Measurements from ENCODE around the gene MFN1. TPM values are rescaled to one million over a fixed set of nuclear protein-coding genes. Genes with fewer than 3 reads are reported as not detected.

Gene MFN1
- total RNA-seq, 1 experiment from 2014 or later: 28.2 TPM

GRCh38 chr3:179332240-179332639 is 15.3 kb upstream of the MFN1 start:
- DNase-seq (ENCODE audit: low read depth): no peak
- in situ Hi-C loops (cut with HindIII; ENCODE audit: low pct_unique_long_range_greater_than_20kb, low sequenced_read_pairs): no loop called here

DNA sequence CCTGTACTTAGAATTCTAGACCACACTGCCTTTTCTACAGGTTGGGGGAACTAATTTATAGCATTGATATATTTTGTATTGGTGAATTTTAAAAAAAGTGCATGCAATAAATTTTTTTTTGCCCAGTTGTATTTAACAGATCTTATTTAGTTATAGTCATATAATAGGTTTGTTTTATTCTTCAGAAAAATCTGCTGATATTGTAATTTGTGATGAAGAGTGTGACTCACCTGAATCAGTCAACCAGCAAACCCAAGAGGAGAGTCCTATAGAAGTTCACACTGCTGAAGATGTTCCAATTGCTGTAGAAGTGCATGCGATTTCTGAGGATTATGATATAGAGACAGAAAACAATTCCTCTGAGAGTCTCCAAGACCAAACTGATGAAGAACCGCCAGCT is 14.4 kb upstream of the MFN1 start:
- no peak for DNase-seq (ENCODE audit: low read depth)
- in situ Hi-C loops (cut with HindIII; ENCODE audit: low pct_unique_long_range_greater_than_20kb, low sequenced_read_pairs): no loop called here

DNA sequence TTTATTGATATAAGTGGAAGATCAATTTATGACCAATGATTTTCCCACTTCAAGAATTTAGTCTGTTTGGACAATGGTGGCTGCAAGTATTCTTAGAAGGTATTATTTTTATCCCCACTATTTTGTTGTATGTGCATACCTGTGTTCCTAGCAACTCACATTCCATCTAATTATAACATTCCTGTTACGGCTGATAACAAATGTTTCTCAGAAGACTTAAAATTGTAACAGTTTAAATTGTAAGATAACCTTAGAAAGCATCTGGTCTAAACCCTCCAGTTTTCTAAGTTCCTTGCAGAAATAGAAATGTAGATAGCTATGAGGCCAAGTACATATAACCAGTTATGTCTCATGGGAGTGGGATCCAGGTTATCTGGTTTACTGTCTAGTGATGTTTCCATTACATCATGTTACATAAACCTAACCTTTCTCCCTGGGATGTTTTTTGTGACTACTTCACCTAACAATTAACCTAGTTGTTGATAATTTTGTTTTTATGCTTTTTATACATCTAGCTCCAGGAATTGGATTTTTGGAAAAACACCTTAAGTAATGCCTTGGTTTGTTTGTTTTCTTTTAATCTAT is 11.1 kb upstream of the MFN1 start:
- DNase-seq (ENCODE audit: low read depth): no peak
- in situ Hi-C loops (cut with HindIII; ENCODE audit: low pct_unique_long_range_greater_than_20kb, low sequenced_read_pairs): no loop called here

DNA sequence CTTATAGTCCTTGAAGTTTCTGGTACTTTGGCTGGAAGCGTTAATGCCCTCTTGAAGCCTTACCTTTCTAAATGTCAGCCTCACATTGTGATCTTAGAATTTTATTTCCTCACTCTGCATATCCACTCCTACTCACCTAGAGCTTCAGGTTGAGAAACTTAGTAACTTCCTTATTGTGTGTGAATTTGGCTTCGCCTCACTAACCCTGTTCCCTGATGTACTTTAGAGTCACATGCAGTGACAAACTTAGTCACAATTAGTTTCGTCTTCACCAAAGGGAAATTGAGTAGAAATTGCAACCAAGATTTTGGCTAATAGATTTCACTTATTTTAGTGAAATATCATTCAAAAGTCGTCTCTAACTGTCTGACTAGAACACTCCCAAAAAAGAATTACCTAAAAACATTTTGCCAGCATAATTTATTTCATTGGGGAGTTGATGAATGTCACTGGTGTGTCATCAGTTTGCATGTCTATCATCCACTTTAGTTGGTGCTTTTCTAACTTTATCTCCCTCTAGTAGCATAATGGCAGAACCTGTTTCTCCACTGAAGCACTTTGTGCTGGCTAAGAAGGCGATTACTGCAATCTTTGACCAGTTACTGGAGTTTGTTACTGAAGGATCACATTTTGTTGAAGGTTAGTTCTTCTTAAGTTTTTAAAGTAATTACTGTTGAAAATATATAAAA is 960 bp downstream of the MFN1 start:
- DNase-seq (ENCODE audit: low read depth): peak; percentile 50
- in situ Hi-C loops (cut with HindIII; ENCODE audit: low pct_unique_long_range_greater_than_20kb, low sequenced_read_pairs): no loop called here

GRCh38 chr3:179355996-179356395 is 8.5 kb downstream of the MFN1 start:
- in situ Hi-C loops (cut with HindIII; ENCODE audit: low pct_unique_long_range_greater_than_20kb, low sequenced_read_pairs): no loop called here
- no peak for DNase-seq (ENCODE audit: low read depth)

- in situ Hi-C loops (cut with HindIII; ENCODE audit: low pct_unique_long_range_greater_than_20kb, low sequenced_read_pairs): no loop called here
- no peak for DNase-seq (ENCODE audit: low read depth)
Measured at GRCh38 chr3:179363332-179363731, 15.8 kb downstream of the MFN1 start.

- in situ Hi-C loops (cut with HindIII; ENCODE audit: low pct_unique_long_range_greater_than_20kb, low sequenced_read_pairs): no loop called here
- no peak for DNase-seq (ENCODE audit: low read depth)
Measured at GRCh38 chr3:179369621-179370020, 22.1 kb downstream of the MFN1 start.

DNA sequence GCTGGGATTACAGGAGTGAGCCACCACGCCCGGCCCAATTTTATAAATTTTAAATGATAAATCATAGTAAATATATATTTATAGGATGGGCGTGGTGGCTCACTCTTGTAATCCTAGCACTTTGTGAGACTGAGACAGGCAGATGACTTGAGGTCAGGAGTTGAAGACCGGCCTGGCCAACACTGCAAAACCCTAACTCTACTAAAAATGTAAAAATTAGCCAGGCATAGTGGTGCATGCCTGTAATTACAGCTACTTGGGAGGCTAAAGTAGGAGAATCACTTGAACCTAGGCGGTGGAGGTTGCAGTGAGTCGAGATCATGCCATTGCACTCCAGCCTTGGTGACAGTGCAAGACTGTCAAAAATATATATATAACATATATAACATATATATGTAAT is 26.4 kb downstream of the MFN1 start:
- no peak for DNase-seq (ENCODE audit: low read depth)
- in situ Hi-C loops (cut with HindIII; ENCODE audit: low pct_unique_long_range_greater_than_20kb, low sequenced_read_pairs): no loop called here

GRCh38 chr3:179375091-179375999 is 27.8 kb downstream of the MFN1 start:
- DNase-seq (ENCODE audit: low read depth): no peak
- in situ Hi-C loops (cut with HindIII; ENCODE audit: low pct_unique_long_range_greater_than_20kb, low sequenced_read_pairs): no loop called here

DNA sequence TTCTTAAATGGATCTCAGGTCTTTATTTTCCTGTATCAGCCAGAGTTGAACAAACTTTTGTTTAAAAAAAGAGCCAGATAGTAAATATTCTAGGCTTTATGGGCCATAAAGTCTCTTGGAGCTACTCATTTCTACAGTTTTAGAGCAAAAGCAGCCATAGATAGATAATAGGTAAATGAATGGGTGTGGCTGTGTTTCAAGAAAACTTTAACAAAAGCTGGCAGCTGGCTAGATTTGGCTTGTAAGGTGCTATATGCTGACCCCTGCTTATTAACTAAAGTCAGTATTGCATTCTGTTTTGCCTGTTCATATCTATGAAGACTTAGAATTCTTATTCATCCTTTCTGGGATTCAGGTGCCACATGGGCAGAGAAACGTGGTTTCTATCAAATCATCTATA is 29.0 kb downstream of the MFN1 start:
- in situ Hi-C loops (cut with HindIII; ENCODE audit: low pct_unique_long_range_greater_than_20kb, low sequenced_read_pairs): no loop called here
- DNase-seq (ENCODE audit: low read depth): no peak

- in situ Hi-C loops (cut with HindIII; ENCODE audit: low pct_unique_long_range_greater_than_20kb, low sequenced_read_pairs): no loop called here
- DNase-seq (ENCODE audit: low read depth): no peak
Measured at GRCh38 chr3:179391906-179392305, 44.4 kb downstream of the MFN1 start.

GRCh38 chr3:179398574-179399231 is 51.2 kb downstream of the MFN1 start:
- in situ Hi-C loops (cut with HindIII; ENCODE audit: low pct_unique_long_range_greater_than_20kb, low sequenced_read_pairs): no loop called here
- DNase-seq (ENCODE audit: low read depth): no peak

- DNase-seq (ENCODE audit: low read depth): no peak
- in situ Hi-C loops (cut with HindIII; ENCODE audit: low pct_unique_long_range_greater_than_20kb, low sequenced_read_pairs): no loop called here
Measured at GRCh38 chr3:179401561-179401960, 54.1 kb downstream of the MFN1 start.

GRCh38 chr3:179402963-179403362 is 55.5 kb downstream of the MFN1 start:
- DNase-seq (ENCODE audit: low read depth): no peak
- in situ Hi-C loops (cut with HindIII; ENCODE audit: low pct_unique_long_range_greater_than_20kb, low sequenced_read_pairs): no loop called here

DNA sequence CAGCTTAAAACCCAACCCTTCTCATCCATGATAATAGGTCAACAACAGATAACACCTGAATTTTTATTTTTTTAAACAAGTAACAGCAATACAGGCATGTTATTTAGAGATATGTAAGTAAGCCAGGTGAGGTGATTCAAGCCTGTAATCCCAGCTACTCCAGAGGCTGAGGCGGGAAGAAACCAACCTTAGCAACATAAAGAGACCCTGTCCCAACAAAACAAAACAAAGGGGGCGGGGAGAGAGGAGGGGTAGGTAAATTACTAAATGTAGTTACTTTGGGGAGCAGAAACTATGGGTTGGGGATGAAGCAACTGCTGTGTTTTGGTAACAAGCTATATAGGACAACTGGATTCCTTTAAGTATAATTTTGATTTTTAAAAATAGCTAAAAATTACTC is 56.8 kb downstream of the MFN1 start:
- DNase-seq (ENCODE audit: low read depth): no peak
- in situ Hi-C loops (cut with HindIII; ENCODE audit: low pct_unique_long_range_greater_than_20kb, low sequenced_read_pairs): no loop called here

DNA sequence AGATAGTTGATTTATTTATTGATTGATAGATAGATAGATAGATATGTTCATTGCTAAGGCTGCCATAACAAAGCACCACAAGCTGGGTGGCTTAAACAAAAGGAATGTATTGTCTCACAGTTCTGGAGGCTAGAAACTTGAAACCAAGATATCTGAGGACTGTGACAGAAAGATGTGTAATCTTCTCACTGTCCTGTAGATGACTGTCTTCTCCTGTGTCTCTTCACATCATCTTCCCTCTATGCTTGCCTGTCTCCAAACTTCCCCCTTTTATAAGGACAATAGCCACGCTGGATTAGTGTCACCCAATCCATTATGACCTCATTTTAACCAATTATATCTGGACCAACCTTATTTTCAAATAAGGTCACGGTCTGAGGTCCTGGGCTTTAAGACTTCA is 62.8 kb downstream of the MFN1 start:
- in situ Hi-C loops (cut with HindIII; ENCODE audit: low pct_unique_long_range_greater_than_20kb, low sequenced_read_pairs): no loop called here
- no peak for DNase-seq (ENCODE audit: low read depth)

GRCh38 chr3:179410999-179411398 is 63.5 kb downstream of the MFN1 start:
- in situ Hi-C loops (cut with HindIII; ENCODE audit: low pct_unique_long_range_greater_than_20kb, low sequenced_read_pairs): no loop called here
- DNase-seq (ENCODE audit: low read depth): no peak

GRCh38 chr3:179414804-179415203 is 67.3 kb downstream of the MFN1 start:
- DNase-seq (ENCODE audit: low read depth): no peak
- in situ Hi-C loops (cut with HindIII; ENCODE audit: low pct_unique_long_range_greater_than_20kb, low sequenced_read_pairs): no loop called here

- DNase-seq (ENCODE audit: low read depth): no peak
- in situ Hi-C loops (cut with HindIII; ENCODE audit: low pct_unique_long_range_greater_than_20kb, low sequenced_read_pairs): no loop called here
Measured at GRCh38 chr3:179415377-179415776, 67.9 kb downstream of the MFN1 start.
